GM19099 (cell line): ENCODE measurements around the gene SH2B3.

Experiments used
- POLR2A ChIP-seq: IDR thresholded peaks from 3 replicates; pipeline ENCODE4 v1.6.1; 2011; ENCODE audit warnings: low read depth; ENCODE audit not compliant: insufficient read length; ENCODE audit errors: extremely low read depth

The SH2B3 gene

DNA sequence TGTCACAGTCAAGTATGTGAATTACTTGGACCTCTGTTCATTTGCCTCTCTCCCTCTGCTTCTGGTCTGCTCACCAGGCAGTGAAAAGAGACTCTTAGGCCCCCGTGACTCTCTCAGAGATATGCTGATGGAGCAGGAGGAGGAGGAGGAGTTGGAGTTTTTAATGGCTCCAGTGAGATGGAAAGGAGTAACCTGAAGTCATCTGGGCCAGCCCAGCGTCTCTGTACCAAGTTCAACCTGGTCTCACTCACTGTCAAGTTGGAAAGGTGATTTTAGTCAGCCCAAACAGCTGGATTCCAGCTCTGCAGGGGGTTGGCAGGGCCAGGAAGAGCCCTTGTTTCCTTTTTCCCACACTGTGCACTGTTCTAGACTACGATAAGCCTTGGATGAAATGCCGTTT, 48.6 kb downstream of the SH2B3 start:
- no peak for TF ChIP-seq POLR2A

DNA sequence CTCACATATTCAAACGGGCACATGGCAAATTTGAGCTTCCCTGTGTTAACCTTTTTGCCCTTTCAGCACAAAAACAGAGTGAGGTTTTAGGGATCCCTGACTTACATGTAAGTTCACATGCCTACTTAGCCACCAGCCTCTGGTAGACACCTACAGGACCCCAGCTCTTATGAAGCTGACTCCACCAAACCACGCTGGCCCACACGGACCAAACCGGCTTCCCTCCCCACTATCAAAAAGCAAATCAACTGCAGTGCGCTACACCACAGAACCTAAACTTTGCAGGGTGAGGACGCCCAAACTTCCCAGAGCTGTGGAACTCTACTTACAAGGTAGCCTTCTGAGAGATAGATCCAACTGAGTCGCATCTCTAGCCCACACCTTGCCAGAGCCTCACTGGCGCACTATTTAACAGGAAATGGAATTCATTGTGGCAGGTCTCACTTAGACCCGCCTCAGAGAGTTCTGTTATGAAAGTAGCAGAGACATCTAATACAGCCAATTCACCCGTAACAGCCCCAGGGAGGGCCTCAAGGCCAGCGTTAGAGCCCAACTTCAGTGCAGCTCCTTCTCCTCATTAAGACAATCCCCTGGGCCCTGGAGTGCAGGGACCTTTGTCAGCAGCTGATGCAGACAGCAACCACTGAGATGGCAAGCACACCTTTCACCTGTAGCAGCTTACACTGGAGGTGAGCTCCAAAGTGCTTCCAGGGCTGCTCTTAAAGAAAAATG, 49.2 kb downstream of the SH2B3 start:
- TF ChIP-seq POLR2A: no peak

DNA sequence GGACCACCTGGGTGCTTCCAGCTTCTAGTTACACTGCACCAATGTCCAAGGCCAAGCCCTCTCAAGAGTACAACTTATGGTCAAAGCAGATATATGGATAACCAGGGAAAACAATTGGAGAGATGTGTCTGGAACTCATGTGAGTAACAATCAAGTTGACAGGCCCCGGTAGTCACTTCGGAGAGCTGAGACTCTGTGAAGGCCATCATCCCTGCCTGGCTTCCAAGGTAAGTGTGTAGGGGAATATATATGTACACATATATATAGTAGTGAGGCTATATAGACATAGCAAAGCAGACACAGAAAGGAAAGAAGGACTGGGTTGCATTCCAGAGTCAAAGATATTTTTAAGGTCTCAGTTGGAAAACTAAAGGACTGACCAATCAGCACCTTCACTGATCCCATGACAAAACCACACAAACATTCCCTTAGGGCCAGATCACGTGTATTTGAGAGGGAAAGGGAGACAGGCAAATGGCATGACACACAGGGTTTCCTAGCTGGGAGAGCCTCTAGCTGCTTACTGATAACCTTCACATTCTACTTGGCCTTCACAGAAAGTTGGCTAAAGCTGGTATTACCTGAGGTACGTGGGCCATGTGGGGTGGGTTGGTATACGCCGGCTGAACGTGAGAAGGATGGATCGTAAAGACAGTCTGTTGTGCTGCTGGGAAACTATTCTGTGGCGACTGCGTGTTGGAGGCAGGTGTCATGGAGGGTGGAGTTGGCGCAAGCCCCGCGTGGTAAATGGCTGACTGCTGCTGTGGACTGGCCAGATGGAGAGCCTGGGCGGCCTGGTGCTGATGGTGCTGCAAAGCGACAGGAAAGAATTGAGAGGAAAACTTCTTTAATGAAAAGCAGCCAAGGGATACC, 50.0 kb downstream of the SH2B3 start:
- no peak for TF ChIP-seq POLR2A

DNA sequence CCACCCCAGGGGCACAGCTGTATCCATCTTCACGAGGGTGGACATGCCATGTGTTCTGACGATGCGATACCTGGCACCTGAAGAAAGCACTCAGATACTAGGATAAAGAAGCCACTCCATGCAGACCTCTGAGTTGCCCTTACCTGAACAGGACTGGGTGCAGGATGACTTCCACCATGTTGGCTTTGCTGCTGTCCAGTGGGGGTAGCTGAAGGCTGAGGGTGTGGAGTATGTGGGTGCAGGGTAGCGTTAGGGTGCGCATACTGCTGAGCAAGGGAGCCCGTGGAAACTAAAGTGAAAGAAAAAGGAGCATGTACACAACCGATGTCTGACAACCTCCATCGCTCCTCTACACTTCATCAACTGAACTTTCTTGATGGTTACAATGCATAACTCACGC, 51.3 kb downstream of the SH2B3 start:
- no peak for TF ChIP-seq POLR2A

DNA sequence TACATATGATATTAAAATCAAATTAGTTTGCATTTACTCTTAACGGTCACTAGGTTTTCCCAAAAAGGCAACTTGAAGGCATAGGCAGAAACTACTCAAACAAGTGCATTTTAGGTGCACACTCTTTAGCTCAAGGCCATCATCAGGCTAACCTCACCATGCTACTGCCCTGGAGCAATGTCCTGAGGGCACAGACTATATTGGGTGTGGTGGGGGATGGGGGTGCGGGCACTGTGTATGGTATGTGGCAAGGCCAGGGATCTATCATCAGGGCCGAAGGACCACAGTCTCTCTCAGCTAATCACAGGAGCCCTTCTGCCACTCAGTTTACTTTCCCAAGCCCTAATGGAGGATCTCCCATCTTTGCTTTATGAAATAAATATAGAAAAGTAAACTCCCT, 51.9 kb downstream of the SH2B3 start:
- TF ChIP-seq POLR2A: no peak

DNA sequence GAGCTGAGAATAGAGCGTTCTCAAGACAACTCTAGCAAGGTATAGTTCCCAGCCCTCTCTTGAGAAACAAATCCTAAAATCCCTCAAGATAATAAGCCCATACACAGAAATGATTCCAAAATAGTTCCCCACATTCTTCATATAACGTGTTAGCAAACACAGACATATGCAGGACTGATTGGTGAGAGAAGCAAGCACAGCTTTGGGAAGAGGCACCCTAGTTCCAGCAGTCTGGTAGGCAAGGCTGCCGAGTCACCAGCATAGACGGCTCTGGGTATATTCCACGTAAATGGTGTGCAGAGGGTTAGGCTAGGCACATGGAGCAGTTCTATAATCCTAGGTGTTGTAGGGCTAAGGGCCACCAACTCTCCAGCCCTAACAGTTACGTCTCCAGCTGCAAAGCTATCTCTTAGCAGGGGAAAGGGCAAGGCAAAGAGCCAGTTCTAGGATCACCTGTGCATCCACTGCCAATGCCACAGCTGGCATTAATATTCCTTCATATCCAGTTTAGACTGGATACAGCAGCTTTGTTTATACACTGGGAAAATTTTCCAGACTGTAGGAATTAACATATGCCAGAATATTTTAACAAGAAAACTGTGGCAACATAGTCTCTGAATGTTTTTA, 52.9 kb downstream of the SH2B3 start:
- TF ChIP-seq POLR2A: no peak

DNA sequence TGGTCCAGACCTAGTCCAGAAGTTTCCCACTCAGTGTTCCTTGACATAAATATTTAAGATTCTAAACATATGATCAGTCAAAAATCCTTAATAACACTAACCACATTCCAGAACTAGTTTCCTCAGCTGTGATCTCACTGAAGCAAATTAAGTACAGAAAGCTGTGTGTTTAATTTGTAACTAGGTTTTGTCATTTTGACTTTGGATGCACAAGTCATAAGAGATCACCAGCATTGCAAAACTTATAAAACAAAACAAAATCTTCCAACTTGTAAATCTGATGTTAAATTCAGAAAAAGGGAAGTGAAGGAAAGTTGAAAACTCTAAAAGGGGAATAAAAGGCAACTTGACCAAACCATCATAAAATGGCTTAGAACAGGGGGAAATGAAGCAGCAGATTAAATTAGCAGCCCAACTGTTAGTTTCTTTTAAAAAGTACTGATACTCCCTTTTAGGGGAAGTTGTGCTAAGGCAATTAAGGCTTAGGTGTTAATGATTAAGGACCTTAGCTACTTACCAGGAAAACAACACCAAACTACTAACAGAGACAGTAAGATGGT, 56.6 kb downstream of the SH2B3 start:
- TF ChIP-seq POLR2A: no peak

DNA sequence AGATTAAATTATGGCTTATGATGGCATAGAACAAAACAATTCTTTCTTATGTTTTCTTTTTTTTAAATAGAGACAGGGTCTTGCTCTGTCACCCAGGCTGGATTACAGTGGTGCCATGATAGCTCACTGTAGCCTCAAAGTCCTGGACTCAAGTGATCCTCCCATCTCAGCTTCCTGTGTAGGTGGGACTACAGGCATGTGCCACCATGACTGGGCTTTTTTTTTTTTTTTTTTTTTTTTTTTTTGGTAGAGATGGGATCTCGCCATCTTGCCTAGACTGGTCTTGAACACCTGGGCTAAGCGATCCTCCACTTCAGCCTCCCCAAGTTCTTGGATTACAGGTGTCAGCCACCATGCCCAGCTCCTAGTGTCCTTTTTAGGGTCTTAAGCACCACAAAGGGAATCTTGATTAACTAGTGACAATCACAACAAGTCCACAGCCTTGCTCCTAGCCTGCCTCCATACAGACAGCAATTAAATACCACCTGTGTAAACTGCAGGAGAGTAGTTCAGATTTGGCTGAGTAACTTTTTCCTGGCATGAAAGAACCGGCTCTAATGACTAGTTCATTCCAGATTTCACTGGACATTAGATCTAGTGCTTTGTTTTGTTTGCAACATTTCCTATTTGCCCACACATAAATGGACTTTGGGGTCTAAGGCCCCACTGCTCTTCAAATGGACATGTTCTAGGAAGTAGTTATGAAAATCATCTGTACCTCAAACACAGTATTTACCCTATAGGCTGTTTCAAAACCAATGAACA, 61.6 kb downstream of the SH2B3 start:
- TF ChIP-seq POLR2A: no peak

DNA sequence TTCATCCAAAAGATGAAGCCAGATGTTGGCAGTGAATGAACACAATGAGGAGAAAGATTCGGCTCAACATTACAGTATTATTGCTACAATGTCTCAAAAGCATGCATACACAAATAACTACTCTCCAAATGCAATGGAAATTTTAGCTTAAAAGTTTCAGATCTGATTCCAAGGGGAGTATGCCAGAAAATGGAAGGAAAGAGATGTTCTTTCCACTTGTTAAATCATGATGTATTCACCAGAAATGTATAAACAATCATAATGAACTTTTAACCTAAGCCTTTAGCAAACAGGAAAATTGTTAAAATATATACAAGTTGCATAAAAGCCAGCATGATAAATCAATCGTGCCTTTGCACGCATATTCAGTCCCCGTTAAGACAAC, 62.1 kb downstream of the SH2B3 start:
- TF ChIP-seq POLR2A: no peak

DNA sequence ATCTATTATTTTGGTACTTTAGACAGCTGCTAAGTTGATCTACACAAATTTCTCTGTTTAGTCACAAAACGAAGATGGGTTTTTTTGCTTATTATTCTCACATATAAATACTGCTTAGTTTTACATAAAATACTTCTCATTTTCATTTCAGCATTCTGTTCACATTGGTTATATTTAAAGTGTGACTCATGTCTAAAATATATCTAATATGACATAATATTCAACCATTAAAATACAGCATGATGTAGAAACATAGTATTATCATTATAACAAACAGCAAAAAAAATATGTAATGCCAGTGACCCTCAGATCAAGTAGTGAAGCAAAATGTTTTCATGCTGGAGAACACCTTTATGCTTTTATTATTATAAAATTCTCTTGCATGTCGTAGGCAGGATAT, 63.7 kb downstream of the SH2B3 start:
- TF ChIP-seq POLR2A: no peak

DNA sequence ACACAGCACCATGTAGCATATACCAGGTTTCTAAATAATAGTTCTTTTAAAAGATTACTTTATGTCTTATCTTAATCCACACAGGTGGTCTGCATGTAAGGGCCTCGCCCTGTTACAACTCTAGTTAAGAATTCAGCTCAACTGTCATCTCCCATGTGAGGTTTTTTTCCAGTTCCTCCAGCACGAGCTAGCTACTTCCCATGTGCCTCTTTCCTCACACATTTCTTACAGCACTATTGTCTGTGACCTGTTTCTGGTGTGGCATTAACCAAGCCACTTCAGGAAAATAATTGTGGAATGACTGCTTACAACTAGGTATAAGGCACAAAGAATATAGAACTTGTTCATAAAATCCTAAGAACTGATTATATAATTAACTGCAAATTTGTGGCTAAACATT, 65.5 kb downstream of the SH2B3 start:
- no peak for TF ChIP-seq POLR2A

DNA sequence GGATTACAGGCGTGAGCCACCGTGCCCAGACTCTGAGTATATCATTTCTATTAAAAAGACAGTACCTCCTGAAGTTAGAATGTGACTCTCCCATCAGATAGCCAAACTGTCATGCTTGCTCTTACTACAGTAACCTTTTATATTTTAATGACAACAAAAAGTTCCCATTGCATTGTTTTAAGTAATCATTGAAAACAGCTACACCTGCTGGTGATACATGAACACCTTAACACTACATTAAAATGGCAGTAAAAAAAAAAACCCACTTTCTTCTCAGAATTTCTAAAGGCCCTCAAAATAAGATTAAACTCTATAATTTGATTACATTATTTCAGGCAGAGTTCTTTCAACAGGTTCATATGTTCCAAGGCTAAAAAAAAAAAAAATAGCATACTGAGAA, 76.7 kb downstream of the SH2B3 start:
- no peak for TF ChIP-seq POLR2A

DNA sequence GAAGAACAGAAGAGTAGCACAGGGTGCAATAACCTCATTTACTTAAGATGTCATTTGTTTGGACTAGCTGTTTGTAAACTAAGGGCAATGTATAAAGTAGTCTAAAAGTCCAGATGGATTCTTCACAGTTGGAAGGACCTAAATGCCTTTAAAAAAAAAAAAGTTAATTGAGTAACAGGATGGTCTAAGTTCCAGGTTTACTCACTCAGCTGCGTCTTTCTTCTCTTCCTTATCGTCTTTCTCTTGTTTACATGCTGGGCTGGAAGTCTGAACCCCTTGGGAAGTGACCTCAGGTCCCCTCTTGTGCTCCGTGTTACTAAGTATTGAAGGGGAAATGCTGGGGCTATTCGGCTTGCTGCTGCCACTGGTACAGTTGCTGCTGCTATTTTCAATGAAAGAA, 82.5 kb downstream of the SH2B3 start:
- TF ChIP-seq POLR2A: no peak

DNA sequence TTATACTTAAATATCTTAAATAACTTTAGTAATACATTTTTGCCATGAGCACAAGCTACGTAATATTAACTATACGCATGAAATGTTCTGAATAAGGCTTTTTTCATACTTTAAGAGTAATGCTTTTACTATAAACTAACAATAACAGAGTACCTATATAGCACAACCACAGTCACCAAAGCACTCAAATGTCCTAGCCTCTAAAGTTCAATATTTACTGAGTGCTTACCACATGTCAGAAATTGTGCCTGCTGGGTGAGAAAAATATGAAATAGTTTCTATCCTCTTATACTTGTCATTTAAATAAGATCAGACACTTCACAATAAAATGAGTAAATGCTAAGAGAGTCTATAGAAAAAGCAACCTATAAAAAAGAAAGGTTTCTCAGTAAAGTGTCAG, 83.1 kb downstream of the SH2B3 start:
- TF ChIP-seq POLR2A: no peak

DNA sequence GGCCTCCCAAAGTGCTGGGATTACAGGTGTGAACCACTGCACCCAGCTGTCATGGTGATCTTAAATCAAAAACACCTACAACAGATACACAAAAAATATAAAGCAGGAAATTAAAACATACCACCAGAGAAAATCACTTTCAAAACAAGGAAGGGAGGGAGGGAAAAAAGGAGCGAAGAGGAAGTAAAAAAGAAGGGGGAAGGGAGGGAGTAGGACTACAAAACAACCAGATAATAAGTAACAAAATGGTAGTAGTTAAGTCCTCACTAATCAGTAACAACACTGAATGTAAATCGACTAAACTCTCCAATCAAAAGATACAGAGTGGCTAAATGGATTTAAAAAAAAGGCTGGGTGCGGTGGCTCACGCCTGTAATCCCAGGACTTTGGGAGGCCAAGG, 89.0 kb downstream of the SH2B3 start:
- TF ChIP-seq POLR2A: no peak
